Astrocyte (in vitro differentiated cells and primary cell): ENCODE results near the gene MAGI1. TPM values are rescaled to one million over a fixed set of nuclear protein-coding genes. Genes with fewer than 3 reads are reported as not detected.

Source experiments
- DNase-seq: peaks from one replicate; pipeline ENCODE4 v3.0.0-alpha.2; 2010; ENCODE audit warnings: low read depth
- FAIRE-seq: peaks from 2 replicates; lab custom pipeline; 2011; peaks lifted over from hg19 to GRCh38; lab: Jason Lieb, UNC
- H2AFZ ChIP-seq: 2 replicates; pipeline ENCODE4 v1.6.0; 2012; ENCODE audit warnings: low read depth, low read length, inconsistent platforms
- H3K27ac ChIP-seq: 2 replicates; pipeline ENCODE4 v1.5.1; 2011; ENCODE audit warnings: low read depth, low read length, inconsistent platforms
- H3K27me3 ChIP-seq: 2 replicates; pipeline ENCODE4 v1.6.0; 2011; ENCODE audit warnings: low read length, inconsistent platforms; ENCODE audit not compliant: insufficient read depth
- H3K36me3 ChIP-seq: 2 replicates; pipeline ENCODE4 v1.5.1; 2011; ENCODE audit warnings: low read length, inconsistent platforms; ENCODE audit not compliant: insufficient read depth
- H3K4me1 ChIP-seq: 2 replicates; pipeline ENCODE4 v1.5.1; 2011; ENCODE audit warnings: low read length, inconsistent platforms; ENCODE audit not compliant: insufficient read depth
- H3K4me2 ChIP-seq: 2 replicates; pipeline ENCODE4 v1.6.0; 2012; ENCODE audit warnings: low read length, inconsistent platforms
- H3K4me3 ChIP-seq: 2 replicates; pipeline ENCODE4 v1.5.1; 2011; ENCODE audit warnings: low read depth, mild to moderate bottlenecking, low read length, inconsistent platforms; ENCODE audit not compliant: insufficient read depth
- H3K79me2 ChIP-seq: 2 replicates; pipeline ENCODE4 v1.6.0; 2012; ENCODE audit warnings: mild to moderate bottlenecking, low read length, inconsistent platforms; ENCODE audit not compliant: insufficient read depth
- H3K9ac ChIP-seq: 2 replicates; pipeline ENCODE4 v1.6.0; 2012; ENCODE audit warnings: mild to moderate bottlenecking, low read length, inconsistent platforms
- H3K9me3 ChIP-seq: 2 replicates; pipeline ENCODE4 v1.5.1; 2012; ENCODE audit warnings: low read depth, mild to moderate bottlenecking, low read length, inconsistent platforms; ENCODE audit not compliant: insufficient read depth
- H4K20me1 ChIP-seq: 2 replicates; pipeline ENCODE4 v1.6.0; 2012; ENCODE audit warnings: low read length, inconsistent platforms; ENCODE audit not compliant: insufficient read depth
- H3K27ac Mint-ChIP-seq: one replicate; pipeline ENCODE4 v1.8.0; 2021; ENCODE audit warnings: mild to moderate bottlenecking, mixed read lengths; ENCODE audit not compliant: unreplicated experiment
- H3K27me3 Mint-ChIP-seq: one replicate; pipeline ENCODE4 v1.8.0; 2021; ENCODE audit warnings: low read depth, mixed read lengths; ENCODE audit not compliant: unreplicated experiment
- H3K36me3 Mint-ChIP-seq: one replicate; pipeline ENCODE4 v1.8.0; 2021; ENCODE audit warnings: low read depth, mixed read lengths; ENCODE audit not compliant: unreplicated experiment
- H3K4me1 Mint-ChIP-seq: one replicate; pipeline ENCODE4 v1.8.0; 2021; ENCODE audit warnings: low read depth, mixed read lengths; ENCODE audit not compliant: unreplicated experiment
- H3K4me3 Mint-ChIP-seq: one replicate; pipeline ENCODE4 v1.8.0; 2021; ENCODE audit warnings: mild to moderate bottlenecking, moderate library complexity, mixed read lengths; ENCODE audit not compliant: unreplicated experiment
- H3K9me3 Mint-ChIP-seq: one replicate; pipeline ENCODE4 v1.8.0; 2021; ENCODE audit warnings: mild to moderate bottlenecking, mixed read lengths; ENCODE audit not compliant: unreplicated experiment
- CTCF ChIP-seq: IDR thresholded peaks from 2 replicates; pipeline ENCODE4 v1.5.1; 2011; ENCODE audit warnings: low read depth, mild to moderate bottlenecking, inconsistent platforms, low read length, moderate library complexity; ENCODE audit not compliant: insufficient read depth
- EZH2 ChIP-seq: IDR thresholded peaks from 2 replicates; pipeline ENCODE4 v1.6.1; 2012; ENCODE audit warnings: mild to moderate bottlenecking, low read length, inconsistent platforms; ENCODE audit not compliant: insufficient read depth
- total RNA-seq: library from RNA; stranded (reverse); gene quantifications from 2 replicates; pipeline ENCODE4 v1.2.1, GENCODE V29; 2021

Gene MAGI1
- total RNA-seq, 1 donor from 2014 or later, result 31.8 TPM

- Histone ChIP-seq H3K27ac (no peak overlapping the region), H3K4me1 (no peaks in the 10 kb centered on the region), H3K79me2 (peaks cover 9% of the 10 kb centered on the region), H2AFZ (no peak overlapping the region), H3K9ac (no peak overlapping the region), H3K9me3 (no peaks in the 10 kb centered on the region), H4K20me1 (peaks cover 10% of the 10 kb centered on the region), H3K36me3 (no peaks in the 10 kb centered on the region), H3K4me3 (no peak overlapping the region), H3K27me3 (no peaks in the 10 kb centered on the region), H3K4me2 (no peak overlapping the region)
- Mint-ChIP-seq H3K9me3 (no peaks in the 10 kb centered on the region), H3K36me3 (no peaks in the 10 kb centered on the region), H3K27me3 (no peaks in the 10 kb centered on the region), H3K4me1 (peaks cover 22% of the 10 kb centered on the region), H3K27ac (no peak overlapping the region), H3K4me3 (no peak overlapping the region)
- TF ChIP-seq EZH2, result no peak
- TF ChIP-seq CTCF, result no peak
- DNase-seq (no peak), FAIRE-seq (peak; percentile 52)
These were observed 137.5 kb downstream of the MAGI1 start for GRCh38 chr3:65901226-65901625.

- no peak overlapping the region for H3K27ac Mint-ChIP-seq
- no peaks in the 10 kb centered on the region for H3K9me3 ChIP-seq
- H3K36me3 ChIP-seq, result no peaks in the 10 kb centered on the region
- H3K27me3 Mint-ChIP-seq, result no peaks in the 10 kb centered on the region
- H3K4me1 ChIP-seq, result no peaks in the 10 kb centered on the region
- H4K20me1 ChIP-seq, result peaks cover 9% of the 10 kb centered on the region
- no peaks in the 10 kb centered on the region for H3K27me3 ChIP-seq
- no peak overlapping the region for H3K9ac ChIP-seq
- DNase-seq (no peak), FAIRE-seq (no peak)
- H3K4me3 ChIP-seq, result no peak overlapping the region
- no peaks in the 10 kb centered on the region for H3K79me2 ChIP-seq
- no peak overlapping the region for H2AFZ ChIP-seq
- no peak overlapping the region for H3K27ac ChIP-seq
- no peak overlapping the region for H3K4me3 Mint-ChIP-seq
- no peaks in the 10 kb centered on the region for H3K9me3 Mint-ChIP-seq
- H3K4me2 ChIP-seq, result no peak overlapping the region
- H3K36me3 Mint-ChIP-seq, result no peaks in the 10 kb centered on the region
- TF ChIP-seq CTCF, result no peak
- no peak for TF ChIP-seq EZH2
- H3K4me1 Mint-ChIP-seq, result peaks cover 20% of the 10 kb centered on the region
These were observed 139.5 kb downstream of the MAGI1 start for GRCh38 chr3:65899226-65899625.

GRCh38 chr3:65897766-65898165 lies 141.0 kb downstream of the MAGI1 start:
- Histone ChIP-seq H3K9me3 (no peaks in the 10 kb centered on the region), H3K4me2 (no peak overlapping the region), H4K20me1 (peaks cover 7% of the 10 kb centered on the region), H3K27ac (no peak overlapping the region), H3K9ac (no peak overlapping the region), H3K79me2 (peaks cover 2% of the 10 kb centered on the region), H2AFZ (no peak overlapping the region), H3K4me3 (no peak overlapping the region), H3K4me1 (no peaks in the 10 kb centered on the region), H3K27me3 (no peaks in the 10 kb centered on the region), H3K36me3 (no peaks in the 10 kb centered on the region)
- DNase-seq (no peak), FAIRE-seq (no peak)
- no peak overlapping the region for H3K27ac Mint-ChIP-seq
- H3K4me3 Mint-ChIP-seq, result no peak overlapping the region
- no peak for TF ChIP-seq CTCF
- TF ChIP-seq EZH2, result no peak
- H3K9me3 Mint-ChIP-seq, result no peaks in the 10 kb centered on the region
- H3K4me1 Mint-ChIP-seq, result peaks cover 20% of the 10 kb centered on the region
- no peaks in the 10 kb centered on the region for H3K36me3 Mint-ChIP-seq
- H3K27me3 Mint-ChIP-seq, result no peaks in the 10 kb centered on the region
